NOMO-1 treated with dmso at 0.1 percent for 144 hours (cell line): ENCODE data around the gene CPA4.

Source experiments
- DNase-seq: peaks from one replicate; lab custom pipeline; 2025; ENCODE audit not compliant: unreplicated experiment; lab: John Stamatoyannopoulos, UW

Gene CPA4

DNA sequence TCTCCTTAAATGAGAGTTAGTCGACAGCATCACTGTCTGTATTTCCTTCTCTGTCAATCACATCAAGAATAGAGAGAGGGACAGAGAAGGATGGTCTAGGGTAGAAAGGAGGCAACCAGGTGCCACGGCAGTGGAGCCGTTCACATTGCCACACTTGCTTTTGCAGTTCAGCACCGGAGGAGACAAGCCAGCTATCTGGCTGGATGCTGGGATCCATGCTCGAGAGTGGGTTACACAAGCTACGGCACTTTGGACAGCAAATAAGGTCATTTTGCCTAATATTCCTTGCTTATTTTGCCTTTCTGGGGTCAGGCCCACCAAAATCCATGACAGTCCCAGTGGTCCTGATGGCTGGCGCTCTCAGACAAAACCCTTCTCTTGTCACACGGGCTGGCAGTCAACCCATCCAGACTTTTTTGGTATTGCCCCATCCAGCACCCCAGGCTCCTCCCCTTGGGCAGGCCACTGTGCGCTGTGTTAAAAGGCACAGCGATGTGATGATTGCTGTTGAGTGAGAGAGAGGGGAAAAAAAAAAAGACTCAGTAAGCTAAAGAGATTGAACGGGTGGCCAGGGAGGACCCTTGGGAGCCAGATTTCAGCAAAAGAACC lies 17.9 kb upstream of the CPA4 start:
- no peak for DNase-seq

DNA sequence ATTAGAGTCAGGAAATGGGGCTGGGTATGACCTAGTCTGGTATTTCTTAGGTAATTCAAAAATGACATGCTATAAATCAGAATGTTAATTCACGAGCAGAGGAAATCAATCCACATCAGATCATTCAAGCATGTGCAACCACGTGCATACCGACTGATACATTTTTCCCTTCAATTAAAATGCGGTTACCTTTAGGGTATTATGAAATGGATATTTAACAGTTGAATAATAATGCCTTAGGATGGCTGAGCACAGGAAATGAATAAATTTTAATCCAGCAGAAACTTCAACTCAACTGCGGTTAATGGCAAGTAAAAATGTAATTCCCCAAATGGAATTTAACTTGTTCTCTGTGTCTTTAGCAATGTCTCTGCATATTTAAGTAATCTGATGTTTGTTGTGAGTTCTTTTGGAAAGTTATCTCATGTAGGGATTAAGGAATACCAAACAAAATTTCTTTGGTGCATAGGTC lies 17.1 kb upstream of the CPA4 start:
- DNase-seq: no peak

DNA sequence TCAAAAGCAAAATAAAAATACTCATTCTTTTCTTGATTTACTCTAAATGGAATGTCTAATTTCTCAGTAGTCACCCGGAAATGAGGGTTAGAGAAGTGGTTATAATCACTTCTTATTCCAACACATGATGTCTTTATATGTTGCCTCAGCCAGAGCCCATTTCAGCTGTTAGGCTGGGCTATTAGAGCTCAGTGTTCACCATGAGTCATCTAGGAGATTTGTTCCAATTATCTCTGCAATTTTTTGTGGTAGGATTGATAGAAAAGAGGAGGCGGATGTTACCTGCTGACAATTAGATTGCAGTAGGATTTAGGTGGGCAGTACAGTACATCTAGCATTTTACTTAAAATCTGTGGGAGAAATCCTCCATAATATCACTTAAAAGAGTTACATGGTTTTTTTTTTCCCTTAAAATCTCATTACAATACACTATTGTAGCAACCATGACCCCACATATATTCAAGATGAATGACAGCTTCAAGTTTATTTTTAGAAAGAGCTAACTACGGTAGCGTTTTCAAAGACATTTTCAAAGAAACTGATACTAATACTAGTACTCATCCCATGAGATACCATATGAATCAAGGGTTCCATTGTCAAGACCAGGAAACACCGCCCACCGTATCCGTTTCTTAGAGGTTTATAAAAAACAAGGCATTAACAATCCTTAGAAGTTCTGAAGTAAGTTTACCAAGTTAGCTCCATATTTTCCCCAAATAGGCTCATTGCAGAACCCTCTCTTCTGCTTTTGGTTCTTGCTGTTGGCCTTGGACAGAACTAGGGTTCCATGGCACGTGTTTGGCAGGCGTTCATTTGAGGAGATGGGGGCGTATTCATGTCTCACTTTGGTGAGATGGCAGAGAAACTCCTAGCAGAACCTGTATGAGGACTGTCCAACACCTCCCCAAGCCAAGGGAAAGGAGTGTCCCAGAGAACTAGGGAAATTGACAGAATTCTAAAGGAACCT lies 15.9 kb upstream of the CPA4 start:
- no peak for DNase-seq

DNA sequence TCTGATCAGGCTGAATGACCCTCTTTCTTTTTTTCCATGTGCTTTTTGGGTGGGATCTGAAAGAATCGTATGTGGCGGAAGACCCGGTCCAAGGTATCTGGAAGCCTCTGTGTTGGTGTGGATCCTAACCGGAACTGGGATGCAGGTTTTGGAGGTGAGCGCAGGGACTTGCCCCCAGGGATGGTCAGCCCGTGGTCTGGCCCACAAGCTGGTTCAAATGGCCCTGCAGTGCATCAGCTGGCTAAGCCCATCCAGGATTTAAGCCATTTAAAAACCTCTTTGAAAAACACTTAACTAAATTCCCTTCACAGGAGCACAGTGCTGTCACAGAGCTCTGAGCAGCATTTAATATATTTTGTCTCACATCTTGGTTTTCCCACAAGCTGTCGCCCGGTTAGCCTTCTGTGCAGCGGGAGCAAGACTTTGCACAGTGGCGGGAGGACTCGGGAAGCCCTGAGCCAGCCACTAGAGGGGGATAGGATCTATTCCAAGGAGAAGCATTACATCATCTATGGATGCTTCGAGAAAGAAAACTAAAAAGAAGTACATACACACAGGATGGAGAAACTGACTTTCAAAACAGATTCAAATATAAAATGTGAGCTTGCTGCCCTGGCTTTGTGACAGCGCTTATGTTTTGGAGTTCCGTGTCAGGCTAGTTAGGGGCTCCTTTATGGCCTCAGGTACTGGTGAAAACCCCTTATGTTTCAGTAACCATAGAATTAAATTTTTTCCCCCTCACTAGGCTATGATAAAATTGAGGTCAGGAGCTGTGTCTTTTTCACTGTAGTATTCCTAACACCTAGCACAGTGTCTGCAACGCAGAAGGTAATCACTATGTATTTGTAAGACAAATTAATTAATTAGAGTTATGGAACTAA lies 15.0 kb upstream of the CPA4 start:
- DNase-seq: no peak

DNA sequence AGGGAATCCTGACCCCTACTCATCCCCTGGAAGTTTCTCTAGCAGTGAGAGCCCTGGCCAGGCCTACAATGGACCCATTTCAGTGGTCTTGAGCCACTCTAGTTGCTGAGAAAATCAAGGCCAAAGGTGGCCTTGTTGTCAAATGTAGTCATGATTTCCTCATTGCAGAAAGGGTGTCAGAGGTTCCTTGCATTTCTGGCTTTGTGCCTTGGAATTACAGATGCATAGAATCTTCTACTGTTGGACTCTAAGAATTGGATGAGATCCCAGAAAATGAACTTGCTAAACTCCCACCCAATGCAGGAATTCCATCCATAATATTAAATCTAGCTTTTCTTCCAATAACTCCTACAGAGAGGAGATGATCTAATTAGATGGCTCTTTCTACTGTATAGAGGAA lies 14.1 kb upstream of the CPA4 start:
- no peak for DNase-seq

GRCh38 chr7:130279286-130279685 lies 13.7 kb upstream of the CPA4 start:
- no peak for DNase-seq

GRCh38 chr7:130279906-130280305 lies 13.1 kb upstream of the CPA4 start:
- DNase-seq: no peak

GRCh38 chr7:130281260-130281659 lies 11.7 kb upstream of the CPA4 start:
- DNase-seq: no peak

- no peak for DNase-seq
Observed at GRCh38 chr7:130286881-130287280, 6.1 kb upstream of the CPA4 start.

DNA sequence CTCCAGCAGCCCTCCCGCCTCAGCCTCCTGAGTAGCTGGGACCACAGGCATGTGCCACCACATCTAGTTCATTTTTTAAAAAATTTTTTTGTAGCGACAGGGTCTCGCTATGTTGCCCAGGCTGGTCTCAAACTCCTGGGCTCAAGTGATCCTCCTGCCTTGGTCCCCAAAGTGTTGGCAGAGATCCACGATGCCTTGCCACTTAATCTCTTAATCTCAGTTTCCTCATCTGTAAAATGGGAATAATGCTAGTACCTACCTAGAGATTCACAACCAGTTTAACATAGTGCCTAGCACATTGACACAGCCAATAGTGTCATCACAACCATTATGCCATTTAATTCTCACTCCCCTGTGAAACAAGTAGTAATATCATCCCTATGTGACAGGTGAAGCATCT lies 4.8 kb upstream of the CPA4 start:
- no peak for DNase-seq

- DNase-seq: no peak
Observed at GRCh38 chr7:130288829-130289228, 4.1 kb upstream of the CPA4 start.

GRCh38 chr7:130289478-130289877 lies 3.5 kb upstream of the CPA4 start:
- no peak for DNase-seq

DNA sequence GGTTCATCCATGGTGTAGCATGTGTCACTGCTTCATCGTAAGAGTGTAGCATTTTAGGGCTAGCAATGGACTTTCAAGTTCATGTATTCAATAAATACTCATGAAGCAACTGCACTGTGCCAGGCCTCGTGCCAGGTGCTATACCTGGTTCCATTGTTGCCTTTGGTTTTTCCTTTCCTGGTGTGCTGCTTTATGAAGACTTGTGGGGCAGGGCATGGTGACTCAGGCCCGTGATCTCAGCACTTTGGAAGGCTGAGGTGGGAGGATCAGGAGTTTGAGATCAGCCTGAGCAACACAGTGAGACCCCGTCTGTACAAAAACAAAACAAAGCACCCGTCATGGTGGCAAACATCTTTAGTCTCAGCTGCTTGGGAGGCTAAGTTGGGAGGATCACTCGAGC lies 2.2 kb upstream of the CPA4 start:
- DNase-seq: no peak

GRCh38 chr7:130293521-130293920 lies 560 bp downstream of the CPA4 start:
- DNase-seq: no peak

DNA sequence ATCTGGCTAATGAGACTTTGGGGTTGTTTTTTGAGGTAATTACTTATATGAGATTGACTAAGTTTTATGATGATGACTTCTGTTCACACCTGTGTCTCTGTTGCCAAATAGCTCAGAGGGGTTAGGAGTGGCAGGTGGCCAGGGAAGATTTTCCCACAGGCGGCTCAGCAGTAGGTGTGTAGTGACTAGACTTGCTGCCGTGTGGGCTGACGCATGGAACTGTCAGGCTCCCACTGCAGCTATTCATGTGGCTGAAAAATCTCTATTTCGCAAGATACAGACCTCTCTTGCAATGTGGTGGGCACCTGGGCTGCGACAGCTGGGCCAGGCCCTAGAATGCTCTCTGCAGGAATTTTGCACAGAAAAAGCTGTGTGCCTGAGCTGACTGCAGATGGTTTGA lies 1.4 kb downstream of the CPA4 start:
- no peak for DNase-seq

GRCh38 chr7:130296221-130296951 lies 3.4 kb downstream of the CPA4 start:
- no peak for DNase-seq

GRCh38 chr7:130297628-130298543 lies 4.9 kb downstream of the CPA4 start:
- no peak for DNase-seq

- no peak for DNase-seq
Observed at GRCh38 chr7:130298544-130299326, 5.8 kb downstream of the CPA4 start.

DNA sequence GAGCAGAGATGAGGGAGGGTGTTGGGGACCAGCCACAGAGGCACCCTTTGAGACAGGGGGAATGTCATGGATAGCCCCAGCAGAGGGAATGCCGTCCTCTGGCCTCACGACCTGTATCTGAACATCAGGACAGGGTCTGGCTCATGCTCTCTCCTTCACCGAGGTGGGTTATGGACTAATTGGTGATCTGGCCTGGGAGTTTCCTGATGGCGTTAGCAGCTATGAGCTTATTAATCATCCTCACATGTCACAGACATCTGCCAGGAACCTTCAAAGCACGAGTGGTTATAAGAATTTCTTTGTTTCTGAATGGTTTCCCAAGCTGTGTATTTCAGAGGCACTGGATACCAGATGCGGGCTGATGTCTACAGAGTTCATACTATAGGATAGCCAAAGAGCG lies 6.9 kb downstream of the CPA4 start:
- DNase-seq: no peak
